Endodermal cell (in vitro differentiated cells): ENCODE measurements around the gene LRTM1. TPM values are rescaled to one million over a fixed set of nuclear protein-coding genes. Genes with fewer than 3 reads are reported as not detected.

Source experiments
- DNase-seq: peaks from one replicate; pipeline ENCODE4 v3.0.0-alpha.2; 2017
- H3K27ac ChIP-seq: 2 replicates; pipeline ENCODE4 v1.5.1; 2013; ENCODE audit warnings: mild to moderate bottlenecking, low read depth, low read length, moderate library complexity
- H3K27me3 ChIP-seq: 2 replicates; pipeline ENCODE4 v1.6.1; 2013; ENCODE audit warnings: mild to moderate bottlenecking, low read length, moderate library complexity; ENCODE audit not compliant: insufficient read depth, control insufficient read depth, poor library complexity, severe bottlenecking
- H3K36me3 ChIP-seq: 2 replicates; pipeline ENCODE4 v1.7.0; 2013; ENCODE audit warnings: mild to moderate bottlenecking, low read length, moderate library complexity; ENCODE audit not compliant: control insufficient read depth, insufficient read depth
- H3K4me1 ChIP-seq: one replicate; pipeline ENCODE4 v1.7.0; 2013; ENCODE audit warnings: low read length; ENCODE audit not compliant: control insufficient read depth, insufficient read depth
- H3K4me3 ChIP-seq: 2 replicates; pipeline ENCODE4 v1.5.1; 2013; ENCODE audit warnings: mild to moderate bottlenecking, low read length, moderate library complexity
- H3K9ac ChIP-seq: 2 replicates; pipeline ENCODE4 v1.6.1; 2013; ENCODE audit warnings: mild to moderate bottlenecking, low read length, moderate library complexity; ENCODE audit not compliant: poor library complexity, severe bottlenecking; ENCODE audit errors: extremely low read depth
- H3K9me3 ChIP-seq: 2 replicates; pipeline ENCODE4 v1.6.1; 2013; ENCODE audit warnings: mild to moderate bottlenecking, low read length, moderate library complexity; ENCODE audit not compliant: control insufficient read depth
- H3K27ac Mint-ChIP-seq: 2 replicates; pipeline ENCODE4 v1.8.0; 2020; ENCODE audit warnings: mixed read lengths
- H3K27me3 Mint-ChIP-seq: 2 replicates; pipeline ENCODE4 v1.8.0; 2021; ENCODE audit warnings: mild to moderate bottlenecking, mixed read lengths; ENCODE audit not compliant: insufficient read depth
- H3K36me3 Mint-ChIP-seq: 2 replicates; pipeline ENCODE4 v1.8.0; 2020; ENCODE audit warnings: low read depth, mixed read lengths
- H3K4me1 Mint-ChIP-seq: 2 replicates; pipeline ENCODE4 v1.8.0; 2020; ENCODE audit warnings: mixed read lengths
- H3K4me3 Mint-ChIP-seq: 2 replicates; pipeline ENCODE4 v1.8.0; 2020; ENCODE audit warnings: mild to moderate bottlenecking, moderate library complexity, mixed read lengths
- H3K9me3 Mint-ChIP-seq: 2 replicates; pipeline ENCODE4 v1.8.0; 2020; ENCODE audit warnings: mild to moderate bottlenecking, mixed read lengths
- CTCF ChIP-seq: fragments of 200-600 bp; sonication (generic); conservative IDR thresholded peaks from 2 replicates; pipeline ENCODE4 v1.5.0; 2021; ENCODE audit warnings: antibody characterized with exemption, mild to moderate bottlenecking
- WGBS, 2 experiments: methylation state at CpG; one replicate each; pipeline versions ENCODE4 v1.1.5 to v1.1.7; 2013; ENCODE audit warnings: missing lambda C conversion rate in 2 of 2, mixed read lengths in 1 of 2; ENCODE audit not compliant: insufficient coverage in 1 of 2, insufficient read length in 1 of 2; 5-methylcytosine and 5-hydroxymethylcytosine counted together
- total RNA-seq, 2 donors: library from RNA; stranded (reverse); fragmentation: NEBNext Ultra II Directional in 1 of 2; extraction: Animal tissue kit (Norgen Biotek cat#: 25700) in 1 of 2; gene quantifications; 2 replicates in 1 of 2; 3 replicates in 1 of 2; pipeline ENCODE4 v1.2.1, GENCODE V29; 2021

The LRTM1 gene
- total RNA-seq, 2 donors from 2014 or later = not detected

- H3K4me1 ChIP-seq = peaks cover 28% of the 10 kb centered on the region
- H3K27me3 ChIP-seq = no peaks in the 10 kb centered on the region
- H3K36me3 ChIP-seq = no peaks in the 10 kb centered on the region
- Mint-ChIP-seq H3K36me3 (no peaks in the 10 kb centered on the region), H3K9me3 (no peaks in the 10 kb centered on the region), H3K27ac (no peak overlapping the region), H3K27me3 (peaks cover 5% of the 10 kb centered on the region), H3K4me1 (peaks cover 55% of the 10 kb centered on the region), H3K4me3 (no peak overlapping the region)
- no peak for DNase-seq
- no peak overlapping the region for H3K27ac ChIP-seq
- TF ChIP-seq CTCF = no peak
- no peaks in the 10 kb centered on the region for H3K9me3 ChIP-seq
- H3K9ac ChIP-seq = no peak overlapping the region
- no peak overlapping the region for H3K4me3 ChIP-seq
- WGBS, 2 experiments = 93 to 97% methylated on average over 5 to 6 of the region's 6 CpGs
These were observed 39.1 kb upstream of the LRTM1 start for GRCh38 chr3:54966979-54967378.

- Histone ChIP-seq H3K36me3 (no peaks in the 10 kb centered on the region), H3K9me3 (no peaks in the 10 kb centered on the region), H3K9ac (no peak overlapping the region), H3K27me3 (no peaks in the 10 kb centered on the region), H3K27ac (no peak overlapping the region), H3K4me1 (peaks cover 34% of the 10 kb centered on the region), H3K4me3 (no peak overlapping the region)
- no peaks in the 10 kb centered on the region for H3K9me3 Mint-ChIP-seq
- DNase-seq = no peak
- H3K4me3 Mint-ChIP-seq = no peak overlapping the region
- peaks cover 63% of the 10 kb centered on the region for H3K4me1 Mint-ChIP-seq
- 76 to 86% methylated on average over 3 to 6 of the region's 6 CpGs for WGBS, 2 experiments
- no peak overlapping the region for H3K27ac Mint-ChIP-seq
- TF ChIP-seq CTCF = no peak
- H3K27me3 Mint-ChIP-seq = peaks cover 2% of the 10 kb centered on the region
- no peaks in the 10 kb centered on the region for H3K36me3 Mint-ChIP-seq
These were observed 37.9 kb upstream of the LRTM1 start for GRCh38 chr3:54965746-54966145.

- H3K27ac ChIP-seq = no peak overlapping the region
- Mint-ChIP-seq H3K4me1 (peaks cover 72% of the 10 kb centered on the region), H3K4me3 (no peak overlapping the region), H3K9me3 (no peaks in the 10 kb centered on the region), H3K27me3 (no peaks in the 10 kb centered on the region), H3K27ac (no peak overlapping the region), H3K36me3 (no peaks in the 10 kb centered on the region)
- peaks cover 34% of the 10 kb centered on the region for H3K4me1 ChIP-seq
- no peaks in the 10 kb centered on the region for H3K9me3 ChIP-seq
- WGBS, 2 experiments = 75% methylated on average over 1 to 3 of the region's 3 CpGs
- no peak overlapping the region for H3K9ac ChIP-seq
- DNase-seq = no peak
- no peak for TF ChIP-seq CTCF
- H3K4me3 ChIP-seq = peak overlapping the region; percentile 32
- no peaks in the 10 kb centered on the region for H3K36me3 ChIP-seq
- no peaks in the 10 kb centered on the region for H3K27me3 ChIP-seq
These were observed 36.2 kb upstream of the LRTM1 start for GRCh38 chr3:54964081-54964480.
